ENCODE measurements around the gene ACSS1. TPM values are rescaled to one million over a fixed set of nuclear protein-coding genes. Genes with fewer than 3 reads are reported as not detected.

The ACSS1 gene
- total and polyA plus RNA-seq, 2 of the 8 experiments (the other 6 are each of a cell fraction or from before 2014, with no cell fraction given): 2.6 to 3.4 TPM

DNA sequence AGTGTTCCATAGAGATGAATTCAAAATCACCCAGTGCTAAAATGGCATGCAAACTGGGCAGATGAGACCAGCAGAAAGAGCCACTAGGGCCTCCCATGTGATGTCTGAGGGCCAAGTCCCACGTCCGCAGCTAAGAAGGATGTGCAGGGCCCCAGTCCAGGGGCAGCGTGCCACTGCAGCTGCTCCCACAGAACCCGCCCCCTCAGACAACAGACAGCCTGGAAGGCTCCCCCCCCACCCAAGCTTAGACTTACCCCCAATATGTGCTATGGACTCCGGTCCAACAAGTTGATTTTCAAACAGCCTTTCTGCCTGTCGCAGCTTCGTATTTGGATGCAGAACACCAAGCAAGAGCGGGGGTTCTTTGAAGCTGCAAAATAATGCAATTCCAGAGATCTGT lies 79.4 kb downstream of the ACSS1 start:
- FAIRE-seq: no peak
- H3K4me1 ChIP-seq (replicated peaks in 1 of 4; ENCODE audit: control insufficient read depth in 3 of 4, insufficient read depth in 4 of 4, low read length in 3 of 4): no peaks in the 10 kb centered on the region

More for the DNA sequence above, 79.4 kb downstream of the ACSS1 start:
- no peak overlapping the region for H3K27ac ChIP-seq (ENCODE audit: low read depth, low read length)
- no peaks in the 10 kb centered on the region for H3K27me3 ChIP-seq (replicated peaks in 1 of 4; ENCODE audit: control insufficient read depth in 3 of 4, extremely low read depth in 1 of 4, insufficient read depth in 3 of 4, low read length in 3 of 4)
- no peak overlapping the region for H3K9ac ChIP-seq (replicated peaks in 1 of 4; ENCODE audit: extremely low read depth in 1 of 4, low read depth in 3 of 4, low read length in 3 of 4)
- peaks cover 2% of the 10 kb centered on the region; the same call in 1 of the 2 replicates for H3K79me1 ChIP-seq (ENCODE audit: low read depth, low read length)
- no peak overlapping the region for H2BK12ac ChIP-seq (ENCODE audit: low read depth, low read length)
- H3K4me3 ChIP-seq (ENCODE audit: extremely low read depth in 1 of 4, insufficient read depth in 2 of 4, low read depth in 3 of 4, low read length in 4 of 4): no peak overlapping the region
- no peak overlapping the region for H2AFZ ChIP-seq (ENCODE audit: low read length)
- H2BK120ac ChIP-seq (replicated peaks; ENCODE audit: low read depth, low read length): no peak overlapping the region
- peaks cover 8 to 9% of the 10 kb centered on the region in 2 experiments; a peak in 3 of 4 replicates for H3K9me3 ChIP-seq (ENCODE audit: insufficient read depth in 2 of 2, low read depth in 1 of 2, low read length in 1 of 2)
- no peak overlapping the region for H2AK5ac ChIP-seq (ENCODE audit: low read depth, low read length)
- H4K8ac ChIP-seq (ENCODE audit: extremely low read depth, insufficient read depth, low read length): no peak overlapping the region
- H3K79me2 ChIP-seq (ENCODE audit: control insufficient read depth in 1 of 2, insufficient read depth in 2 of 2, low read length in 2 of 2): peaks cover 0 to 6% of the 10 kb centered on the region in 2 experiments; a peak in 1 of 4 replicates
- H3K4ac ChIP-seq (replicated peaks; ENCODE audit: insufficient read length, low read depth, low read length): no peak overlapping the region
- POLR2A ChIA-PET (ENCODE audit: partially characterized antibody): no interaction called here
- no peak overlapping the region for H4K91ac ChIP-seq (replicated peaks; ENCODE audit: insufficient read length, low read length)
- H3K4me2 ChIP-seq (ENCODE audit: insufficient read depth in 1 of 2, low read depth in 2 of 2, low read length in 2 of 2): no peak overlapping the region
- peak in 1 of 2 experiments; percentile 2 for DNase-seq (ENCODE audit: low read depth in 1 of 2, low spot score in 2 of 2)
- peaks cover 0 to 25% (median 10%) of the 10 kb centered on the region in 4 experiments; a peak in 6 of 8 replicates for H3K36me3 ChIP-seq (ENCODE audit: control insufficient read depth in 2 of 4, insufficient read depth in 4 of 4, low read length in 3 of 4)
- H3K14ac ChIP-seq (ENCODE audit: insufficient read length): no peak overlapping the region
- H2BK5ac ChIP-seq (ENCODE audit: low read depth, low read length): no peak overlapping the region
- TF ChIP-seq SRF (IDR thresholded peaks at IDR 0.05; ENCODE audit: low read depth, low read length): no peak
- H4K20me1 ChIP-seq (replicated peaks in 1 of 2; ENCODE audit: control insufficient read depth in 1 of 2, insufficient read depth in 2 of 2, low read length in 2 of 2): no peaks in the 10 kb centered on the region
- H2BK20ac ChIP-seq (ENCODE audit: low read length): no peak overlapping the region
- H3K23ac ChIP-seq (ENCODE audit: insufficient read length): no peak overlapping the region
- no peak overlapping the region for H3K56ac ChIP-seq (replicated peaks; ENCODE audit: insufficient read length, low read depth, low read length)
- no peak overlapping the region for H3K18ac ChIP-seq (ENCODE audit: extremely low read depth, low read length)
- H2BK15ac ChIP-seq (ENCODE audit: low read length): no peak overlapping the region
- 90% methylated on average over 8 of the region's 8 CpGs; no CpG with 5 or more reads in 1 of the 2 experiments for WGBS, 2 experiments (ENCODE audit: extremely low coverage in 1 of 2, insufficient coverage in 1 of 2, insufficient read length in 1 of 2, insufficient replicate concordance in 2 of 2, low coverage in 1 of 2, low lambda C conversion rate in 2 of 2, missing lambda C conversion rate in 1 of 2)
- H3K23me2 ChIP-seq (ENCODE audit: low read depth, low read length): no peaks in the 10 kb centered on the region
- CTCF ChIA-PET (ENCODE audit: partially characterized antibody): no interaction called here
- H4K5ac ChIP-seq (ENCODE audit: insufficient read length, low read depth, low read length): no peak overlapping the region
